ENCODE results near the gene GAGE2A. TPM values are rescaled to one million over a fixed set of nuclear protein-coding genes. Genes with fewer than 3 reads are reported as not detected.
A peak's percentile ranks its signal among the peaks of the same experiment; 100 is the strongest.
"Not testable (repeated sequence)": the region's sequence is repeated elsewhere in the genome, so short reads cannot be mapped to it uniquely, and the experiment has no call there.

The GAGE2A gene
- not detected for total RNA-seq
- polyA plus RNA-seq (ENCODE audit: insufficient read length in 6 of 6), result not detected
- long read RNA-seq, donor 1, result 0 reads
- long read RNA-seq, donor 2, result 0 reads
- long read RNA-seq, donor 3, result 0 reads
- long read RNA-seq, donor 4, result 0 reads
- long read RNA-seq, donor 5, result 0 reads
- long read RNA-seq, donor 6, result 0 reads
- long read RNA-seq, donor 7, result 0 reads
- long read RNA-seq, donor 8, result 0 reads
- long read RNA-seq, donor 9, result 0 reads
- long read RNA-seq, donor 10, result 0 reads
- long read RNA-seq, donor 11, result 0 reads
- long read RNA-seq, donor 12, result 0 reads

GRCh38 chrX:49589196-49589595 is at the start of gene GAGE2A:
TSS of gene GAGE2A (plus strand) at chrX:49589496. CDS start at chrX:49590651, 1,155 bp downstream.
- H3K4me3 ChIP-seq; DNase-seq; H3K4me1 ChIP-seq; ATAC-seq; H3K27ac ChIP-seq; intact Hi-C loops (cut with DNase I); H3K27me3 ChIP-seq; H3K9me3 ChIP-seq; H3K36me3 ChIP-seq: not testable (repeated sequence)

- H3K27ac ChIP-seq; H3K4me3 ChIP-seq; H3K27me3 ChIP-seq; H3K9me3 ChIP-seq; ATAC-seq; H3K36me3 ChIP-seq; intact Hi-C loops (cut with DNase I); DNase-seq; H3K4me1 ChIP-seq: not testable (repeated sequence)
Observed at GRCh38 chrX:49541433-49541832, 47.9 kb upstream of the GAGE2A start, which contains the start of gene GAGE12D. TSS of gene GAGE12D (plus strand) at chrX:49541733. CDS start at chrX:49542888, 1,155 bp downstream.

- H3K4me3 ChIP-seq; DNase-seq; H3K36me3 ChIP-seq; H3K4me1 ChIP-seq; intact Hi-C loops (cut with DNase I); H3K27me3 ChIP-seq; H3K27ac ChIP-seq; H3K9me3 ChIP-seq; ATAC-seq: not testable (repeated sequence)
Observed at GRCh38 chrX:49550989-49551388, 38.3 kb upstream of the GAGE2A start, which contains the start of gene GAGE12E. TSS of gene GAGE12E (plus strand) at chrX:49551289. CDS start at chrX:49552444, 1,155 bp downstream.

- H3K27me3 ChIP-seq; H3K4me1 ChIP-seq; ATAC-seq; H3K36me3 ChIP-seq; H3K4me3 ChIP-seq; intact Hi-C loops (cut with DNase I); H3K9me3 ChIP-seq; H3K27ac ChIP-seq; DNase-seq: not testable (repeated sequence)
Observed at GRCh38 chrX:49560542-49560941, 28.8 kb upstream of the GAGE2A start, which contains the start of gene GAGE12F. TSS of gene GAGE12F (plus strand) at chrX:49560842. CDS start at chrX:49561997, 1,155 bp downstream.

- H3K27me3 ChIP-seq; H3K4me1 ChIP-seq; ATAC-seq; H3K27ac ChIP-seq; H3K36me3 ChIP-seq; H3K4me3 ChIP-seq; H3K9me3 ChIP-seq; intact Hi-C loops (cut with DNase I): not testable (repeated sequence)
- peak in 2 of 4 donors; percentile 22 to 61 for DNase-seq
Observed at GRCh38 chrX:49568728-49569127, 20.6 kb upstream of the GAGE2A start.

GRCh38 chrX:49569152-49569551 is 20.1 kb upstream of the GAGE2A start:
- H3K4me3 ChIP-seq; H3K4me1 ChIP-seq; ATAC-seq; H3K9me3 ChIP-seq; H3K27me3 ChIP-seq; intact Hi-C loops (cut with DNase I); H3K27ac ChIP-seq; H3K36me3 ChIP-seq: not testable (repeated sequence)
- peak in 2 of 4 donors; percentile 11 to 23 for DNase-seq

GRCh38 chrX:49570100-49570499 is 19.2 kb upstream of the GAGE2A start, which contains the start of gene GAGE12G:
TSS of gene GAGE12G (plus strand) at chrX:49570400. CDS start at chrX:49571555, 1,155 bp downstream.
- H3K9me3 ChIP-seq; intact Hi-C loops (cut with DNase I); DNase-seq; ATAC-seq; H3K36me3 ChIP-seq; H3K27me3 ChIP-seq; H3K4me1 ChIP-seq; H3K4me3 ChIP-seq; H3K27ac ChIP-seq: not testable (repeated sequence)

GRCh38 chrX:49579649-49580048 is 9.6 kb upstream of the GAGE2A start, which contains the start of gene GAGE12H:
TSS of gene GAGE12H (plus strand) at chrX:49579949. CDS start at chrX:49581104, 1,155 bp downstream.
- ATAC-seq; DNase-seq; H3K9me3 ChIP-seq; H3K36me3 ChIP-seq; H3K27ac ChIP-seq; H3K4me3 ChIP-seq; intact Hi-C loops (cut with DNase I); H3K27me3 ChIP-seq; H3K4me1 ChIP-seq: not testable (repeated sequence)

GRCh38 chrX:49589769-49590478 is 628 bp downstream of the GAGE2A start:
- H3K27me3 ChIP-seq; H3K9me3 ChIP-seq; H3K4me1 ChIP-seq; H3K27ac ChIP-seq; ATAC-seq; intact Hi-C loops (cut with DNase I); H3K36me3 ChIP-seq; H3K4me3 ChIP-seq: not testable (repeated sequence)
- peak in 2 of 4 donors; percentile 35 to 81 for DNase-seq

- H3K9me3 ChIP-seq; DNase-seq; H3K4me1 ChIP-seq; H3K4me3 ChIP-seq; H3K27me3 ChIP-seq; intact Hi-C loops (cut with DNase I); H3K27ac ChIP-seq; ATAC-seq; H3K36me3 ChIP-seq: not testable (repeated sequence)
Observed at GRCh38 chrX:49590488-49590887, 1.2 kb downstream of the GAGE2A start.

GRCh38 chrX:49598720-49599119 is 9.4 kb downstream of the GAGE2A start, which contains the start of gene GAGE1:
TSS of gene GAGE1 (plus strand) at chrX:49599020. CDS start at chrX:49600175, 1,155 bp downstream.
- H3K9me3 ChIP-seq; intact Hi-C loops (cut with DNase I); DNase-seq; H3K4me1 ChIP-seq; H3K4me3 ChIP-seq; H3K27ac ChIP-seq; H3K36me3 ChIP-seq; H3K27me3 ChIP-seq; ATAC-seq: not testable (repeated sequence)
